MM.1S (cell line): ENCODE measurements around the gene ZNF345.

Experiments used
- CTCF ChIP-seq: fragments of 300-600 bp; sonication (generic); IDR thresholded peaks from 2 replicates; pipeline ENCODE4 v1.5.1; 2016; ENCODE audit warnings: antibody characterized with exemption, low read length, mixed read lengths
- EZH2 ChIP-seq: fragments of 300-600 bp; sonication (generic); optimal IDR thresholded peaks from 2 replicates; pipeline ENCODE3; 2017; ENCODE audit warnings: low read depth, mild to moderate bottlenecking, antibody characterized with exemption, low read length, mixed read lengths
- EZH2phosphoT487 ChIP-seq: fragments of 300-600 bp; sonication (generic); IDR thresholded peaks from 2 replicates; pipeline ENCODE4 v1.6.1; 2018; ENCODE audit warnings: antibody characterized with exemption, low read length

GRCh38 chr19:36898422-36898821, 47.7 kb downstream of the ZNF345 start:
- no peak for TF ChIP-seq CTCF
- TF ChIP-seq EZH2: no peak
- no peak for TF ChIP-seq EZH2phosphoT487
